ENCODE measurements around the gene B9D2.

- no peak for TF ChIP-seq CTCF (IDR thresholded peaks at IDR 0.05; ENCODE audit: insufficient read depth, low read depth, low read length)
- no peak for TF ChIP-seq EZH2 (IDR thresholded peaks at IDR 0.05; ENCODE audit: insufficient read depth, low read length)
Measured at GRCh38 chr19:41324921-41325639, 38.9 kb downstream of the B9D2 start.
